ENCODE data around the gene HTD2.
"Not testable (repeated sequence)": the region's sequence is repeated elsewhere in the genome, so short reads cannot be mapped to it uniquely, and the experiment has no call there.

The HTD2 gene

GRCh38 chr3:58305882-58306711 lies at the start of gene HTD2, which contains the start of gene RPP14:
HTD2 (plus strand) TSS chr3:58306520; CDS start chr3:58317614, 11,094 bp downstream.
RPP14 (plus strand) TSS chr3:58306245; CDS start chr3:58310330, 4,085 bp downstream.
- DNase-seq = peak; percentile 97

GRCh38 chr3:58258392-58259055 lies 47.8 kb upstream of the HTD2 start:
- DNase-seq = no peak

- no peak for DNase-seq
Measured at GRCh38 chr3:58260261-58260731, 46.0 kb upstream of the HTD2 start.

- DNase-seq = no peak
Measured at GRCh38 chr3:58260733-58261132, 45.6 kb upstream of the HTD2 start.

- DNase-seq = no peak
Measured at GRCh38 chr3:58261954-58262666, 44.2 kb upstream of the HTD2 start.

GRCh38 chr3:58266577-58266976 lies 39.7 kb upstream of the HTD2 start:
- DNase-seq = no peak

GRCh38 chr3:58267543-58267942 lies 38.8 kb upstream of the HTD2 start:
- DNase-seq = not testable (repeated sequence)

- no peak for DNase-seq
Measured at GRCh38 chr3:58269356-58269755, 37.0 kb upstream of the HTD2 start.

- DNase-seq = no peak
Measured at GRCh38 chr3:58270485-58270884, 35.8 kb upstream of the HTD2 start.

GRCh38 chr3:58271901-58272501 lies 34.3 kb upstream of the HTD2 start:
- DNase-seq = no peak

- DNase-seq = no peak
Measured at GRCh38 chr3:58272891-58273290, 33.4 kb upstream of the HTD2 start.

GRCh38 chr3:58273362-58273761 lies 33.0 kb upstream of the HTD2 start:
- not testable (repeated sequence) for DNase-seq

GRCh38 chr3:58274027-58274614 lies 32.2 kb upstream of the HTD2 start:
- no peak for DNase-seq

- DNase-seq = no peak
Measured at GRCh38 chr3:58281069-58281468, 25.3 kb upstream of the HTD2 start.

GRCh38 chr3:58285334-58285733 lies 21.0 kb upstream of the HTD2 start:
- DNase-seq = no peak

GRCh38 chr3:58287354-58287753 lies 19.0 kb upstream of the HTD2 start:
- DNase-seq = no peak

- no peak for DNase-seq
Measured at GRCh38 chr3:58288011-58288728, 18.1 kb upstream of the HTD2 start.

GRCh38 chr3:58288964-58289613 lies 17.2 kb upstream of the HTD2 start:
- not testable (repeated sequence) for DNase-seq

GRCh38 chr3:58290446-58290845 lies 15.9 kb upstream of the HTD2 start:
- not testable (repeated sequence) for DNase-seq

GRCh38 chr3:58291671-58292338 lies 14.5 kb upstream of the HTD2 start:
- no peak for DNase-seq

- no peak for DNase-seq
Measured at GRCh38 chr3:58292866-58293265, 13.5 kb upstream of the HTD2 start.

Measured in CD4-positive, alpha-beta T cell treated with Interleukin-4 for 4 hours (primary cell).